GM21515 (cell line): ENCODE results near the gene BAIAP2L2.
"Not testable (repeated sequence)": the region's sequence is repeated elsewhere in the genome, so short reads cannot be mapped to it uniquely, and the experiment has no call there.

Experiments used
- ATAC-seq: cut with Tn5 transposase; IDR thresholded peaks from one replicate; pipeline ENCODE4 v1.9.1; 2021; ENCODE audit not compliant: unreplicated experiment

BAIAP2L2 gene

GRCh38 chr22:38082986-38083710 is 27.3 kb downstream of the BAIAP2L2 start:
- no peak for ATAC-seq

- no peak for ATAC-seq
Observed at GRCh38 chr22:38081941-38082828, 28.3 kb downstream of the BAIAP2L2 start.

- no peak for ATAC-seq
Observed at GRCh38 chr22:38081636-38081940, 28.9 kb downstream of the BAIAP2L2 start.

GRCh38 chr22:38080850-38081635 is 29.4 kb downstream of the BAIAP2L2 start:
- no peak for ATAC-seq

- ATAC-seq = no peak
Observed at GRCh38 chr22:38080474-38080849, 30.0 kb downstream of the BAIAP2L2 start.

GRCh38 chr22:38079804-38080203 is 30.7 kb downstream of the BAIAP2L2 start:
- ATAC-seq = no peak

- not testable (repeated sequence) for ATAC-seq
Observed at GRCh38 chr22:38079208-38079607, 31.3 kb downstream of the BAIAP2L2 start.

- ATAC-seq = no peak
Observed at GRCh38 chr22:38078046-38078840, 32.2 kb downstream of the BAIAP2L2 start.

- no peak for ATAC-seq
Observed at GRCh38 chr22:38077595-38077994, 32.9 kb downstream of the BAIAP2L2 start.

GRCh38 chr22:38077096-38077495 is 33.4 kb downstream of the BAIAP2L2 start:
- ATAC-seq = no peak

- ATAC-seq = no peak
Observed at GRCh38 chr22:38075961-38076360, 34.5 kb downstream of the BAIAP2L2 start.

GRCh38 chr22:38075105-38075825 is 35.2 kb downstream of the BAIAP2L2 start:
- no peak for ATAC-seq

- ATAC-seq = no peak
Observed at GRCh38 chr22:38074181-38075104, 36.0 kb downstream of the BAIAP2L2 start.

GRCh38 chr22:38073150-38074130 is 37.0 kb downstream of the BAIAP2L2 start:
- no peak for ATAC-seq

GRCh38 chr22:38072322-38073149 is 37.9 kb downstream of the BAIAP2L2 start:
- ATAC-seq = no peak

GRCh38 chr22:38071421-38072321 is 38.8 kb downstream of the BAIAP2L2 start:
- ATAC-seq = no peak
